H1 (cell line): ENCODE data around the gene MRRF. TPM values are rescaled to one million over a fixed set of nuclear protein-coding genes. Genes with fewer than 3 reads are reported as not detected.

Experiments
- CTCF ChIA-PET: fragments of 300-600 bp; sonication (Branson Sonifier 250); formaldehyde crosslinking; loops from one replicate; lab custom pipeline; 2021; ENCODE audit not compliant: partially characterized antibody; lab: Charles Lee
- POLR2A ChIA-PET: fragments of 300-600 bp; sonication (Branson Sonifier 250); formaldehyde crosslinking; loops from one replicate; lab custom pipeline; 2021; ENCODE audit warnings: inconsistent platforms; ENCODE audit not compliant: partially characterized antibody; lab: Charles Lee
- DNase-seq, 2 experiments: peaks; one replicate each; pipeline versions ENCODE4 v3.0.0 to v3.0.0-alpha.2; 2010 to 2022; ENCODE audit warnings: low spot score in 2 of 2, low read depth in 1 of 2, mixed read lengths in 1 of 2
- FAIRE-seq: peaks from 2 replicates; lab custom pipeline; 2011; peaks lifted over from hg19 to GRCh38; lab: Jason Lieb, UNC
- H2AFZ ChIP-seq: 2 replicates; pipeline ENCODE4 v1.8.1; 2012; ENCODE audit warnings: low read length, inconsistent platforms
- H2AK5ac ChIP-seq: 2 replicates; pipeline ENCODE4 v1.6.1; 2013; ENCODE audit warnings: low read depth, low read length
- H2BK120ac ChIP-seq: replicated peaks from 2 replicates; pipeline ENCODE3; 2013; ENCODE audit warnings: low read depth, low read length, inconsistent platforms
- H2BK12ac ChIP-seq: 2 replicates; pipeline ENCODE4 v1.6.1; 2013; ENCODE audit warnings: low read depth, low read length
- H2BK15ac ChIP-seq: 2 replicates; pipeline ENCODE4 v1.6.1; 2013; ENCODE audit warnings: low read length
- H2BK20ac ChIP-seq: 2 replicates; pipeline ENCODE4 v1.6.1; 2013; ENCODE audit warnings: low read length
- H2BK5ac ChIP-seq: 2 replicates; pipeline ENCODE4 v1.6.1; 2013; ENCODE audit warnings: low read depth, low read length
- H3K14ac ChIP-seq: 2 replicates; pipeline ENCODE4 v1.6.1; 2013; ENCODE audit warnings: inconsistent platforms; ENCODE audit not compliant: insufficient read length
- H3K18ac ChIP-seq: 2 replicates; pipeline ENCODE4 v1.6.1; 2013; ENCODE audit warnings: low read length; ENCODE audit errors: extremely low read depth
- H3K23ac ChIP-seq: 2 replicates; pipeline ENCODE4 v1.6.1; 2013; ENCODE audit warnings: inconsistent platforms; ENCODE audit not compliant: insufficient read length
- H3K23me2 ChIP-seq: 2 replicates; pipeline ENCODE4 v1.6.1; 2013; ENCODE audit warnings: low read depth, low read length
- H3K27ac ChIP-seq: 2 replicates; pipeline ENCODE4 v1.6.1; 2011; ENCODE audit warnings: low read depth, low read length, inconsistent platforms
- H3K27me3 ChIP-seq, 4 experiments: replicated peaks in 1 of 4; 1 replicate in 1 of 4; 2 replicates in 3 of 4; pipeline versions ENCODE4 v1.6.1 to v1.8.1; 2011 to 2013; ENCODE audit warnings: low read length in 3 of 4, mild to moderate bottlenecking in 3 of 4, inconsistent platforms in 2 of 4, mixed read lengths in 2 of 4, moderate library complexity in 1 of 4; ENCODE audit not compliant: control insufficient read depth in 3 of 4, insufficient read depth in 3 of 4; ENCODE audit errors: extremely low read depth in 1 of 4
- H3K36me3 ChIP-seq, 4 experiments: 2 replicates each; pipeline versions ENCODE4 v1.6.1 to v1.8.1; 2011 to 2013; ENCODE audit warnings: mild to moderate bottlenecking in 4 of 4, low read length in 3 of 4, moderate library complexity in 2 of 4, control low read depth in 1 of 4, inconsistent platforms in 1 of 4; ENCODE audit not compliant: insufficient read depth in 4 of 4, control insufficient read depth in 2 of 4
- H3K4ac ChIP-seq: replicated peaks from 2 replicates; pipeline ENCODE3; 2013; ENCODE audit warnings: low read length, low read depth, mixed read lengths, inconsistent platforms; ENCODE audit not compliant: insufficient read length
- H3K4me1 ChIP-seq, 4 experiments: replicated peaks in 1 of 4; 1 replicate in 1 of 4; 2 replicates in 3 of 4; pipeline versions ENCODE4 v1.6.1 to v1.8.1; 2011 to 2013; ENCODE audit warnings: low read length in 3 of 4, inconsistent platforms in 2 of 4, mixed read lengths in 1 of 4; ENCODE audit not compliant: insufficient read depth in 4 of 4, control insufficient read depth in 3 of 4
- H3K4me2 ChIP-seq, 2 experiments: 2 replicates each; pipeline versions ENCODE4 v1.6.1 to v1.8.1; 2011 to 2013; ENCODE audit warnings: low read depth in 2 of 2, low read length in 2 of 2, control low read depth in 1 of 2, inconsistent platforms in 1 of 2, mild to moderate bottlenecking in 1 of 2; ENCODE audit not compliant: insufficient read depth in 1 of 2
- H3K4me3 ChIP-seq, 4 experiments: fragments of 200-600, 300-600 bp in 1 of 4; sonication (generic), shearing (Covaris generic), sonication (Bioruptor Twin) in 1 of 4; 2 replicates each; pipeline versions ENCODE4 v1.5.1 to v1.8.1; 2011 to 2016; ENCODE audit warnings: low read length in 4 of 4, low read depth in 3 of 4, control low read depth in 2 of 4, inconsistent platforms in 2 of 4, mild to moderate bottlenecking in 2 of 4, mixed read lengths in 1 of 4, moderate library complexity in 1 of 4; ENCODE audit not compliant: insufficient read depth in 2 of 4; ENCODE audit errors: extremely low read depth in 1 of 4
- H3K56ac ChIP-seq: replicated peaks from 2 replicates; pipeline ENCODE3; 2013; ENCODE audit warnings: low read depth, mild to moderate bottlenecking, mixed read lengths, low read length, inconsistent platforms; ENCODE audit not compliant: insufficient read length
- H3K79me1 ChIP-seq: 2 replicates; pipeline ENCODE4 v1.6.1; 2013; ENCODE audit warnings: low read depth, low read length, control low read depth
- H3K79me2 ChIP-seq, 2 experiments: 2 replicates each; pipeline versions ENCODE4 v1.6.1 to v1.8.1; 2012 to 2013; ENCODE audit warnings: low read length in 2 of 2, mild to moderate bottlenecking in 2 of 2, inconsistent platforms in 1 of 2; ENCODE audit not compliant: insufficient read depth in 2 of 2, control insufficient read depth in 1 of 2
- H3K9ac ChIP-seq, 4 experiments: replicated peaks in 1 of 4; 1 replicate in 1 of 4; 2 replicates in 3 of 4; pipeline versions ENCODE4 v1.6.1 to v1.8.1; 2011 to 2013; ENCODE audit warnings: low read depth in 3 of 4, low read length in 3 of 4, control low read depth in 2 of 4, mild to moderate bottlenecking in 2 of 4, moderate library complexity in 2 of 4, inconsistent platforms in 1 of 4; ENCODE audit errors: extremely low read depth in 1 of 4
- H3K9me3 ChIP-seq, 2 experiments: 2 replicates each; pipeline versions ENCODE4 v1.6.1 to v1.8.1; 2012 to 2013; ENCODE audit warnings: mild to moderate bottlenecking in 2 of 2, moderate library complexity in 2 of 2, control low read depth in 1 of 2, inconsistent platforms in 1 of 2, low read depth in 1 of 2, low read length in 1 of 2, mixed read lengths in 1 of 2; ENCODE audit not compliant: insufficient read depth in 2 of 2
- H4K20me1 ChIP-seq, 2 experiments: replicated peaks in 1 of 2; 2 replicates each; pipeline versions ENCODE3 to v1.8.1; 2011 to 2013; ENCODE audit warnings: inconsistent platforms in 2 of 2, low read length in 2 of 2, mild to moderate bottlenecking in 1 of 2; ENCODE audit not compliant: insufficient read depth in 2 of 2, control insufficient read depth in 1 of 2
- H4K5ac ChIP-seq: 2 replicates; pipeline ENCODE4 v1.6.1; 2013; ENCODE audit warnings: low read length, low read depth, mixed read lengths, inconsistent platforms; ENCODE audit not compliant: insufficient read length
- H4K8ac ChIP-seq: 2 replicates; pipeline ENCODE4 v1.8.0; 2013; ENCODE audit warnings: mild to moderate bottlenecking, moderate library complexity, low read length, inconsistent platforms; ENCODE audit not compliant: insufficient read depth; ENCODE audit errors: extremely low read depth
- H4K91ac ChIP-seq: replicated peaks from 2 replicates; pipeline ENCODE3; 2013; ENCODE audit warnings: low read length, mixed read lengths, inconsistent platforms; ENCODE audit not compliant: insufficient read length
- CBX5 ChIP-seq: fragments of 300-800, 300-1000 bp; sonication (generic); IDR thresholded peaks from 2 replicates; pipeline ENCODE4 v1.7.1; 2016; ENCODE audit warnings: antibody characterized with exemption, low read length, low read depth
- WGBS, 2 experiments: shearing (Covaris generic) in 1 of 2; methylation state at CpG; one replicate each; pipeline versions ENCODE4 v1.1.6 to v1.1.7; 2013 to 2015; ENCODE audit warnings: low lambda C conversion rate in 2 of 2, mixed read lengths in 2 of 2, inconsistent platforms in 1 of 2, low coverage in 1 of 2, missing lambda C conversion rate in 1 of 2; ENCODE audit not compliant: insufficient replicate concordance in 2 of 2, insufficient coverage in 1 of 2, insufficient read length in 1 of 2; ENCODE audit errors: extremely low coverage in 1 of 2, missing lambda C conversion rate in 1 of 2; 5-methylcytosine and 5-hydroxymethylcytosine counted together
- polyA plus RNA-seq, 7 experiments: library from polyadenylated mRNA; depleted of rRNA in 3 of 7; stranded (reverse) in 5 of 7; unstranded in 2 of 7; fragments of >200 nt in 5 of 7; fragments of 200-250 nt in 2 of 7; gene quantifications; 1 replicate in 5 of 7; 2 replicates in 1 of 7; 4 replicates in 1 of 7; pipeline versions ENCODE4 v1.2.1 to v1.2.3, GENCODE V29; 2011 to 2013; ENCODE audit warnings: missing spikeins in 2 of 7, mixed read lengths in 2 of 7
- total RNA-seq: library from RNA; stranded (reverse); fragmentation: NEBNext Ultra II Directional; extraction: Animal tissue kit (Norgen Biotek cat#: 25700); gene quantifications from 2 replicates; pipeline ENCODE4 v1.2.1, GENCODE V29; 2021

The MRRF gene
- total and polyA plus RNA-seq, 2 of the 8 experiments (the other 6 are each of a cell fraction or from before 2014, with no cell fraction given) = 29.4 to 47.8 TPM

- no peak overlapping the region for H3K56ac ChIP-seq
- DNase-seq = no peak
- 1% methylated on average over 10 of the region's 10 CpGs; no CpG with 5 or more reads in 1 of the 2 experiments for WGBS, 2 experiments
- H2BK5ac ChIP-seq = no peak overlapping the region
- ChIA-PET CTCF (no interaction called here), POLR2A (no interaction called here)
- no peak overlapping the region for H2AK5ac ChIP-seq
- H3K27me3 ChIP-seq = peaks cover 76 to 96% (median 90%) of the 10 kb centered on the region in 4 experiments
- H3K14ac ChIP-seq = no peak overlapping the region
- H3K23ac ChIP-seq = no peak overlapping the region
- H3K9me3 ChIP-seq = no peaks in the 10 kb centered on the region
- peaks cover 0 to 4% (median 0%) of the 10 kb centered on the region in 4 experiments; a peak in 1 of 8 replicates for H3K36me3 ChIP-seq
- H2BK12ac ChIP-seq = no peak overlapping the region
- no peak overlapping the region for H3K4ac ChIP-seq
- no peak overlapping the region for H3K18ac ChIP-seq
- H3K23me2 ChIP-seq = peaks cover 4% of the 10 kb centered on the region; the same call in 1 of the 2 replicates
- peak overlapping the region in 3 of 4 experiments; percentile 9 to 48 (median 16); a peak in 5 of 8 replicates for H3K4me3 ChIP-seq
- no peak overlapping the region for H2BK20ac ChIP-seq
- FAIRE-seq = no peak
- no peaks in the 10 kb centered on the region for H3K79me2 ChIP-seq
- no peak overlapping the region for H2BK15ac ChIP-seq
- H3K4me2 ChIP-seq = peak overlapping the region; percentile 57 to 73
- no peak for TF ChIP-seq CBX5
- H2BK120ac ChIP-seq = no peak overlapping the region
- H4K91ac ChIP-seq = no peak overlapping the region
- no peak overlapping the region for H2AFZ ChIP-seq
- H4K5ac ChIP-seq = no peak overlapping the region
- peaks cover 0 to 30% (median 16%) of the 10 kb centered on the region in 4 experiments; a peak in 6 of 7 replicates for H3K4me1 ChIP-seq
- peaks cover 11 to 31% of the 10 kb centered on the region in 2 experiments for H4K20me1 ChIP-seq
- H3K9ac ChIP-seq = no peak overlapping the region
- H4K8ac ChIP-seq = no peak overlapping the region
- no peaks in the 10 kb centered on the region for H3K79me1 ChIP-seq
- no peak overlapping the region for H3K27ac ChIP-seq
Observed at GRCh38 chr9:122227575-122227900, 37.1 kb upstream of the MRRF start.
